Neuronal stem cell (in vitro differentiated cells): Measurements from ENCODE around the gene TOX2. TPM values are rescaled to one million over a fixed set of nuclear protein-coding genes. Genes with fewer than 3 reads are reported as not detected.

Experiments used
- small RNA-seq: library from polyadenylated mRNA; stranded (forward); fragments of <200 nt; extraction: miRNeasy Mini kit (QIAGEN cat#:217004); gene quantifications from one replicate; pipeline ENCODE3, GENCODE V24; 2013; ENCODE audit not compliant: insufficient read depth

TOX2 gene

Small RNA genes lying within 50 kb of the gene (small RNA-seq; reads per million reads assigned to genes)
- not detected for gene RN7SL443P
